ENCODE data around the gene ABHD1.
"Not testable (repeated sequence)": the region's sequence is repeated elsewhere in the genome, so short reads cannot be mapped to it uniquely, and the experiment has no call there.

The ABHD1 gene

GRCh38 chr2:27119330-27119670 is 4.3 kb upstream of the ABHD1 start:
- Histone ChIP-seq H3K4me3 (ENCODE audit: low read depth in 1 of 2, low read length in 2 of 2) (peak overlapping the region in 1 of 2 donors; percentile 42), H3K4me1 (ENCODE audit: insufficient read depth, low read length) (peaks cover 17% of the 10 kb centered on the region), H3K27me3 (ENCODE audit: control insufficient read depth in 1 of 2, insufficient read depth in 2 of 2, low read length in 2 of 2) (peaks cover 8 to 13% of the 10 kb centered on the region in 2 donors)
- H3K9ac ChIP-seq (ENCODE audit: low read length); H3K27ac ChIP-seq (ENCODE audit: low read depth, low read length); H3K36me3 ChIP-seq (ENCODE audit: insufficient read depth, low read length); H3K9me3 ChIP-seq (ENCODE audit: low read length): not testable (repeated sequence)

- Histone ChIP-seq H3K27me3 (ENCODE audit: control insufficient read depth in 1 of 2, insufficient read depth in 2 of 2, low read length in 2 of 2) (peaks cover 7 to 13% of the 10 kb centered on the region in 2 donors), H3K4me1 (ENCODE audit: insufficient read depth, low read length) (peaks cover 17% of the 10 kb centered on the region), H3K27ac (ENCODE audit: low read depth, low read length) (no peak overlapping the region), H3K9ac (ENCODE audit: low read length) (no peak overlapping the region), H3K36me3 (ENCODE audit: insufficient read depth, low read length) (no peaks in the 10 kb centered on the region), H3K9me3 (ENCODE audit: low read length) (no peaks in the 10 kb centered on the region), H3K4me3 (ENCODE audit: low read depth in 1 of 2, low read length in 2 of 2) (no peak overlapping the region)
These were observed 1.7 kb upstream of the ABHD1 start for GRCh38 chr2:27121906-27122305.

- no peaks in the 10 kb centered on the region for H3K36me3 ChIP-seq (ENCODE audit: insufficient read depth, low read length)
- peak overlapping the region in 1 of 2 donors; percentile 71 for H3K4me3 ChIP-seq (ENCODE audit: low read depth in 1 of 2, low read length in 2 of 2)
- no peak overlapping the region for H3K27ac ChIP-seq (ENCODE audit: low read depth, low read length)
- H3K27me3 ChIP-seq (ENCODE audit: control insufficient read depth in 1 of 2, insufficient read depth in 2 of 2, low read length in 2 of 2): peaks cover 0 to 8% of the 10 kb centered on the region in 2 donors
- peaks cover 17% of the 10 kb centered on the region for H3K4me1 ChIP-seq (ENCODE audit: insufficient read depth, low read length)
- no peaks in the 10 kb centered on the region for H3K9me3 ChIP-seq (ENCODE audit: low read length)
- H3K9ac ChIP-seq (ENCODE audit: low read length): no peak overlapping the region
These were observed 824 bp upstream of the ABHD1 start for GRCh38 chr2:27122791-27123190.

GRCh38 chr2:27125104-27125503 is 1.5 kb downstream of the ABHD1 start:
- Histone ChIP-seq H3K36me3 (ENCODE audit: insufficient read depth, low read length) (peaks cover 7% of the 10 kb centered on the region), H3K4me1 (ENCODE audit: insufficient read depth, low read length) (peaks cover 11% of the 10 kb centered on the region)

GRCh38 chr2:27126252-27126710 is 2.7 kb downstream of the ABHD1 start:
- Histone ChIP-seq H3K36me3 (ENCODE audit: insufficient read depth, low read length) (peaks cover 18% of the 10 kb centered on the region), H3K27ac (ENCODE audit: low read depth, low read length) (no peak overlapping the region), H3K4me3 (ENCODE audit: low read depth in 1 of 2, low read length in 2 of 2) (no peak overlapping the region), H3K9me3 (ENCODE audit: low read length) (no peaks in the 10 kb centered on the region), H3K9ac (ENCODE audit: low read length) (no peak overlapping the region), H3K27me3 (ENCODE audit: control insufficient read depth in 1 of 2, insufficient read depth in 2 of 2, low read length in 2 of 2) (no peaks in the 10 kb centered on the region), H3K4me1 (ENCODE audit: insufficient read depth, low read length) (peaks cover 11% of the 10 kb centered on the region)

More at GRCh38 chr2:27125104-27125503, 1.5 kb downstream of the ABHD1 start:
- H3K9ac ChIP-seq (ENCODE audit: low read length): no peak overlapping the region
- H3K27me3 ChIP-seq (ENCODE audit: control insufficient read depth in 1 of 2, insufficient read depth in 2 of 2, low read length in 2 of 2): no peaks in the 10 kb centered on the region
- H3K4me3 ChIP-seq (ENCODE audit: low read depth in 1 of 2, low read length in 2 of 2): no peak overlapping the region
- H3K27ac ChIP-seq (ENCODE audit: low read depth, low read length): no peak overlapping the region
- no peaks in the 10 kb centered on the region for H3K9me3 ChIP-seq (ENCODE audit: low read length)

GRCh38 chr2:27127883-27128667 is 4.5 kb downstream of the ABHD1 start:
- Histone ChIP-seq H3K27ac (ENCODE audit: low read depth, low read length) (no peak overlapping the region), H3K36me3 (ENCODE audit: insufficient read depth, low read length) (peaks cover 26% of the 10 kb centered on the region), H3K9ac (ENCODE audit: low read length) (no peak overlapping the region), H3K9me3 (ENCODE audit: low read length) (no peaks in the 10 kb centered on the region), H3K27me3 (ENCODE audit: control insufficient read depth in 1 of 2, insufficient read depth in 2 of 2, low read length in 2 of 2) (no peaks in the 10 kb centered on the region), H3K4me3 (ENCODE audit: low read depth in 1 of 2, low read length in 2 of 2) (no peak overlapping the region), H3K4me1 (ENCODE audit: insufficient read depth, low read length) (peaks cover 14% of the 10 kb centered on the region)

- Histone ChIP-seq H3K36me3 (ENCODE audit: insufficient read depth, low read length) (peaks cover 26% of the 10 kb centered on the region), H3K4me3 (ENCODE audit: low read depth in 1 of 2, low read length in 2 of 2) (no peak overlapping the region), H3K27me3 (ENCODE audit: control insufficient read depth in 1 of 2, insufficient read depth in 2 of 2, low read length in 2 of 2) (no peaks in the 10 kb centered on the region), H3K9ac (ENCODE audit: low read length) (no peak overlapping the region), H3K9me3 (ENCODE audit: low read length) (no peaks in the 10 kb centered on the region), H3K4me1 (ENCODE audit: insufficient read depth, low read length) (peaks cover 15% of the 10 kb centered on the region), H3K27ac (ENCODE audit: low read depth, low read length) (no peak overlapping the region)
These were observed 5.3 kb downstream of the ABHD1 start for GRCh38 chr2:27128668-27129571.

- no peak overlapping the region for H3K9ac ChIP-seq (ENCODE audit: low read length)
These were observed 6.8 kb downstream of the ABHD1 start for GRCh38 chr2:27130396-27130795.

GRCh38 chr2:27131429-27131828 is 7.8 kb downstream of the ABHD1 start:
- no peak overlapping the region for H3K9ac ChIP-seq (ENCODE audit: low read length)
- peaks cover 13% of the 10 kb centered on the region for H3K4me1 ChIP-seq (ENCODE audit: insufficient read depth, low read length)
- peaks cover 26% of the 10 kb centered on the region for H3K36me3 ChIP-seq (ENCODE audit: insufficient read depth, low read length)
- H3K27ac ChIP-seq (ENCODE audit: low read depth, low read length): no peak overlapping the region
- H3K4me3 ChIP-seq (ENCODE audit: low read depth in 1 of 2, low read length in 2 of 2): no peak overlapping the region
- H3K9me3 ChIP-seq (ENCODE audit: low read length): no peaks in the 10 kb centered on the region
- H3K27me3 ChIP-seq (ENCODE audit: control insufficient read depth in 1 of 2, insufficient read depth in 2 of 2, low read length in 2 of 2): no peaks in the 10 kb centered on the region

More at GRCh38 chr2:27130396-27130795, 6.8 kb downstream of the ABHD1 start:
- H3K9me3 ChIP-seq (ENCODE audit: low read length): no peaks in the 10 kb centered on the region
- no peak overlapping the region for H3K4me3 ChIP-seq (ENCODE audit: low read depth in 1 of 2, low read length in 2 of 2)
- peaks cover 13% of the 10 kb centered on the region for H3K4me1 ChIP-seq (ENCODE audit: insufficient read depth, low read length)
- peaks cover 26% of the 10 kb centered on the region for H3K36me3 ChIP-seq (ENCODE audit: insufficient read depth, low read length)
- no peak overlapping the region for H3K27ac ChIP-seq (ENCODE audit: low read depth, low read length)
- no peaks in the 10 kb centered on the region for H3K27me3 ChIP-seq (ENCODE audit: control insufficient read depth in 1 of 2, insufficient read depth in 2 of 2, low read length in 2 of 2)

GRCh38 chr2:27133195-27133875 is 9.7 kb downstream of the ABHD1 start:
- no peaks in the 10 kb centered on the region for H3K27me3 ChIP-seq (ENCODE audit: control insufficient read depth in 1 of 2, insufficient read depth in 2 of 2, low read length in 2 of 2)
- peak overlapping the region; percentile 30 to 67 for H3K4me3 ChIP-seq (ENCODE audit: low read depth in 1 of 2, low read length in 2 of 2)
- peaks cover 26% of the 10 kb centered on the region for H3K36me3 ChIP-seq (ENCODE audit: insufficient read depth, low read length)
- H3K27ac ChIP-seq (ENCODE audit: low read depth, low read length): peak overlapping the region; percentile 9
- H3K4me1 ChIP-seq (ENCODE audit: insufficient read depth, low read length): peaks cover 13% of the 10 kb centered on the region
- no peaks in the 10 kb centered on the region for H3K9me3 ChIP-seq (ENCODE audit: low read length)
- H3K9ac ChIP-seq (ENCODE audit: low read length): peak overlapping the region; percentile 31
